Fibroblast of the aortic adventitia (primary cell): ENCODE results near the gene LETMD1. TPM values are rescaled to one million over a fixed set of nuclear protein-coding genes. Genes with fewer than 3 reads are reported as not detected.
"Not testable (repeated sequence)": the region's sequence is repeated elsewhere in the genome, so short reads cannot be mapped to it uniquely, and the experiment has no call there.

Source experiments
- DNase-seq: peaks from one replicate; pipeline ENCODE4 v3.0.0-alpha.2; 2010; ENCODE audit warnings: low read depth
- H3K4me3 ChIP-seq: 2 replicates; pipeline ENCODE4 v1.5.1; 2011; ENCODE audit warnings: low read depth, mild to moderate bottlenecking, control low read depth, low read length, moderate library complexity
- total RNA-seq: library from RNA; depleted of rRNA; stranded (reverse); fragments of >200 nt; gene quantifications from 2 replicates; pipeline ENCODE4 v1.2.3, GENCODE V29; 2012; ENCODE audit warnings: low replicate concordance
- TF ChIP-seq, protein P1 (sequence below): IDR thresholded peaks from 2 replicates; pipeline ENCODE4 v1.5.1; 2011; ENCODE audit warnings: mild to moderate bottlenecking, low read length, control low read depth, inconsistent platforms; ENCODE audit not compliant: insufficient read depth

Gene LETMD1
- total RNA-seq, 1 donor: 40.6 TPM

DNA sequence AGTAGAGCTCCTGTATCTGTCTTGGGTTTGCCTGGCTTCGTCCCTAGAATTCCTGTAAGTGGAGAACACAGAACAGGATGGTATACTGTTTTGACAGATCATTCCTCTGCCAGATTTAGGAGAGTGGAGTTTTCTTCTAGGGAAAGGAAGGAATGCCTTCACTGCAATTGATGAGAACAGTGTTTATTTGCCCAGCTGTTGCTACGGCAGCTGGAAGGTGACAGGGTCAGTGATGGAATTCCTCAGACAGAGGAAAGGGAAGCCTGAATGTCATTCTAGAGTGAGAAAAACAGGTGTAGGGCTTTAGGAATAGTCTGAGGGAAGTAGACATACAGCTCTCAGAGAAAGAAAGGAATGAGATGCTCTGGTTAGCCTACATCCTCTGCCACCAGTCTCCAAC lies 23.5 kb downstream of the LETMD1 start:
- DNase-seq: no peak
- TF ChIP-seq, protein P1, sequence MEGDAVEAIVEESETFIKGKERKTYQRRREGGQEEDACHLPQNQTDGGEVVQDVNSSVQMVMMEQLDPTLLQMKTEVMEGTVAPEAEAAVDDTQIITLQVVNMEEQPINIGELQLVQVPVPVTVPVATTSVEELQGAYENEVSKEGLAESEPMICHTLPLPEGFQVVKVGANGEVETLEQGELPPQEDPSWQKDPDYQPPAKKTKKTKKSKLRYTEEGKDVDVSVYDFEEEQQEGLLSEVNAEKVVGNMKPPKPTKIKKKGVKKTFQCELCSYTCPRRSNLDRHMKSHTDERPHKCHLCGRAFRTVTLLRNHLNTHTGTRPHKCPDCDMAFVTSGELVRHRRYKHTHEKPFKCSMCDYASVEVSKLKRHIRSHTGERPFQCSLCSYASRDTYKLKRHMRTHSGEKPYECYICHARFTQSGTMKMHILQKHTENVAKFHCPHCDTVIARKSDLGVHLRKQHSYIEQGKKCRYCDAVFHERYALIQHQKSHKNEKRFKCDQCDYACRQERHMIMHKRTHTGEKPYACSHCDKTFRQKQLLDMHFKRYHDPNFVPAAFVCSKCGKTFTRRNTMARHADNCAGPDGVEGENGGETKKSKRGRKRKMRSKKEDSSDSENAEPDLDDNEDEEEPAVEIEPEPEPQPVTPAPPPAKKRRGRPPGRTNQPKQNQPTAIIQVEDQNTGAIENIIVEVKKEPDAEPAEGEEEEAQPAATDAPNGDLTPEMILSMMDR: no peak
- no peak overlapping the region for H3K4me3 ChIP-seq

DNA sequence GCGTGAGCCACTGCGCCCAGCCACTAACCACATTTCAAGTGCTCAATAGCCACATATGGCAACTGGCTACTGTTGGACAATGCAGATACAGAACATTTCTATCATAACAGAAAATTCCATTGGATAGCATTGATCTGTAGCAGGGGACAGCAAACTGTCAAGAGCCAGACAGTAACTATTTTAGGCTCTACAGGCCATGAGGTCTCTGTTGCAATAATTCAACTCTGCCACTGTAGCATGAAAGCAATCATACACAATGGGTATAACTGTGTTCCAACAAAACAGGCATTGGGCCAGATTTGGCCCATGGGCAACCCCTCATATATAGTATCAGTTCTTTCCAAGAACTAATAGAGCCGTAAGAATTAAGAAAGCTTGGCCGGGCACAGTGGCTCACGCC lies 27.3 kb downstream of the LETMD1 start:
- DNase-seq: no peak
- TF ChIP-seq, protein P1: no peak
- H3K4me3 ChIP-seq: no peak overlapping the region

DNA sequence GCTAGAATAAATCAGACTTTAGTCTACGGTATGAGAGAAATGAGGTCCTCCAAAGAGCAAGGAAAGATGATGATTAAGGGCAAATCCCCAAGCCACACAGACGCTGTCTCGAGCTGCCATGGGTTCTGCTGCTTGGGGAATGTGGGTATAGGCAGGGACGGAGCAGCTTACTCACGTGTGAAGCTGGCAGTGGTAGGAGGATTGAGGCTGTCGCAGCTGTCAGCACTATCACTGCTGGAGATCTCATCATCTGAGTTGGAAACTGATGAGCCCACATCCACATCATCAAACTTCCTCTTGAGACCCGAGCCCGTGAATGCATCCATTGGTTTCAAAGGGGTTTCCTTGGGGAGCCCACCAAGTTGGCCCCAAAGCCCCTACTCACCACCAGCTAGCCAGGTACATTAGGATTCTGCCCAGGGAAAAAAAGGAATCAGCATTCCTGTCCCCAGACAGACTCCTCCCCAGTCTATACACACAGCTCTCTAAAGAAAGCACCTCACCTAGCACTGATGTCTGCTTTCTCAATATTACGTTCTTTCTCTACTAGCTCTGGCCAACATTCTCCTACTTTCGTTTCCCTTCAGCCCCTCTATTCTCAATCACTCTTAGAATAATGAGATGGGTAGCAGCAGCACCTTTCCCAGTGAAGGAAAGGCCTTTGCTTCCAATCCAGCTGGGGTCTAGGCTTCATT lies 28.3 kb downstream of the LETMD1 start:
- no peak overlapping the region for H3K4me3 ChIP-seq
- TF ChIP-seq, protein P1: no peak
- DNase-seq: no peak

DNA sequence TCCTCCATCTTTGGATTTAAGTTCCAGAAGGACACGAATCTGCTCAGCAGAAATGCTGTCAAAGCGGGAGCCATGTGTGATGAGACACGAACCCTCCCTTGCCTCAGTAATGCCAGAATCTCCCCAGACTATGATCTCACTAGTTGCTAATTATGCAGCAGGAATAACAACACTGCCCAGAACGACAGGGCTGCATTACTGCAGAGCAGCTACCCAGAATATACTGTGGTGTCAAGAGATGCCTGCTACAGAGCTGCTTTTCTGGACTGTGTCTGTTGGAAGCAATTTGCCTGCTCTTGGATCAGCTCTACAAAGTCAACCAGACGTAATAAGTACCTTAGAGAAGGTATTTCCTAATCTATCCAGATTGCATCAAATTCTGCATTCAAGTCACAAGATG lies 29.8 kb downstream of the LETMD1 start:
- no peak overlapping the region for H3K4me3 ChIP-seq
- TF ChIP-seq, protein P1: no peak
- DNase-seq: peak; percentile 26

DNA sequence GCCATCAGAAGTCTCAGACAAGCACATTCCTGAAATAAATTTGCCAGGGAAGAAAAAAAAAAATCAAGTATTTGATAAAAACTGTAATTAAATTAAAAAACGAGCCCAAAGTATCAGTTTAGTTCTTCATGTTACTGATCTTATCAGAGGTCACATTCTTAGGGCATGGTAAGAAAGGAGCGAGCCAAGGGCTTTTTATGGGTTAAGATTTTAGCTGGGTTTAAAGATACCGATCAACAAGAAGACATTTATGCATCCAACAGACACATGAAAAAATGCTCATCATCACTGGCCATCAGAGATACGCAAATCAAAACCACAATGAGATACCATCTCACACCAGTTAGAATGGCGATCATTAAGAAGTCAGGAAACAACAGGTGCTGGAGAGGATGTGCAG lies 30.2 kb downstream of the LETMD1 start:
- DNase-seq, H3K4me3 ChIP-seq: not testable (repeated sequence)

DNA sequence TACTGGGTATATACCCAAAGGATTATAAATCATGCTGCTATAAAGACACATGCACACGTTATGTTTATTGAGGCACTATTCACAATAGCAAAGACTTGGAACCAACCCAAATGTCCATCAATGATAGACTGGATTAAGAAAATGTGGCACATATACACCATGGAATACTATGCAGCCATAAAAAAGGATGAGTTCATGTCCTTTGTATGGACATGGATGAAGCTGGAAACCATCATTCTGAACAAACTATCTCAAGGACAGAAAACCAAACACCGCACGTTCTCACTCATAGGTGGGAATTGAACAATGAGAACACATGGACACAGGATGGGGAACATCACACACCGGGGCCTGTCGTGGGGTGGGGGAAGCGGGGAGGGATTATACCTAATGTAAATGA lies 30.7 kb downstream of the LETMD1 start:
- DNase-seq, H3K4me3 ChIP-seq: not testable (repeated sequence)

DNA sequence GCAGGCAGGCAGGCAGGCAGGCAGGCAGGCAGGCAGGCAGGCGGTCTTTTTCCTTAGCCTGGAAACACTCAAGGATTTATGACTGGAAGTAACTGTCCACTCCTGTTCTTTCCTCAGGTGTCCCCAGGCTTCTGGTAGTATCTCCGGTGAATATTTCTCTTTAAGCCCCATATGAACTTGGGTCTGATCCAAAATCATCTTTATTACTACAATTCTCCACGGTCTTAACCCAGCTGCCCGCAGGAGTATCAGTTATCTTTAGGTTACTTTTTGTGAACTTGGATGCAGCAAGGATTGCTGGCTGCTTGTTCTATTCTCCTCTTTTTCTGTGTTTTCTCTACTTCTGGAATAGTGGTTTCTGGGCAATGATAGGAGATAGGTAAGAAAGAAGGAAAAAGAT lies 32.0 kb downstream of the LETMD1 start:
- no peak for DNase-seq
- TF ChIP-seq, protein P1: no peak
- H3K4me3 ChIP-seq: no peak overlapping the region

DNA sequence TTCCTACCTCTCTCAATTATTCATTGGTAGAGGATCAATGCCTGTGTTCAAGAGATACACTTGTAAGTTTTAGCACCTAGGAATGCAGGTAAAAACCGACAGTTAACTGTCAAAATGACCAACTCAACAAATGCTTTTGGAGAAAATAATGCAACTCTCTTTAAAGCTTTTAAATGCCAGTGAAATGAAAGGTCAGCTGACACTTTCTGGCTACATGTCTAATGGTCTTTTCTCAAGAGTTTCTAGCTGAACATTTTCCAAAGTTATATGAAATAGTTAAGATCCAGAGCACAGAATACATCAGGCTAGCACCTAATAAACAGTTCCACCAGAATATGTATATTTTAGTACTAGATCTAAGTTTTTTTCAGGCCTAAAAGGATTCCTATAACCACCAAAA lies 33.3 kb downstream of the LETMD1 start:
- TF ChIP-seq, protein P1: no peak
- H3K4me3 ChIP-seq: peak overlapping the region; percentile 87
- DNase-seq: no peak
